Measurements from ENCODE around the gene TRIM42.

DNA sequence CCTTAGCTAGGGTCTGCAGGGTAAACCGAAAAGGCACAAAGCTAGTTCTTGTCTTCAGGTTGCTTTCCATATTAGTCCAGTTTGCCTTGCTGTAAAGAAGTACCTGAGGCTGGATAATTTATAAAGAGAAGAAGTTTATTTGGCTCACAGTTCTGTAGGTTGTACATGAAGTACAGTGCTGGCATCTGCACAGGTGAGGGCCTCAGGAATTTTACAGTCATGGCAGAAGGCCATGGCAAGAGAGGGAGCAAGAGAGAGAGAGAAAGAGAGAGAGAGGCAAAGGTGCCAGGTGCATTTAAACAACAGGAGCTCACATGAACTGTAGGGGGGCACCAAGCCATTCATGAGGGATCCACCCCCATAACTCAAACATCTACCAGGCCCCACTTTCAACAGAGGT lies 26.9 kb downstream of the TRIM42 start:
- TF ChIP-seq, protein P1, sequence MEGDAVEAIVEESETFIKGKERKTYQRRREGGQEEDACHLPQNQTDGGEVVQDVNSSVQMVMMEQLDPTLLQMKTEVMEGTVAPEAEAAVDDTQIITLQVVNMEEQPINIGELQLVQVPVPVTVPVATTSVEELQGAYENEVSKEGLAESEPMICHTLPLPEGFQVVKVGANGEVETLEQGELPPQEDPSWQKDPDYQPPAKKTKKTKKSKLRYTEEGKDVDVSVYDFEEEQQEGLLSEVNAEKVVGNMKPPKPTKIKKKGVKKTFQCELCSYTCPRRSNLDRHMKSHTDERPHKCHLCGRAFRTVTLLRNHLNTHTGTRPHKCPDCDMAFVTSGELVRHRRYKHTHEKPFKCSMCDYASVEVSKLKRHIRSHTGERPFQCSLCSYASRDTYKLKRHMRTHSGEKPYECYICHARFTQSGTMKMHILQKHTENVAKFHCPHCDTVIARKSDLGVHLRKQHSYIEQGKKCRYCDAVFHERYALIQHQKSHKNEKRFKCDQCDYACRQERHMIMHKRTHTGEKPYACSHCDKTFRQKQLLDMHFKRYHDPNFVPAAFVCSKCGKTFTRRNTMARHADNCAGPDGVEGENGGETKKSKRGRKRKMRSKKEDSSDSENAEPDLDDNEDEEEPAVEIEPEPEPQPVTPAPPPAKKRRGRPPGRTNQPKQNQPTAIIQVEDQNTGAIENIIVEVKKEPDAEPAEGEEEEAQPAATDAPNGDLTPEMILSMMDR (IDR thresholded peaks at IDR 0.05), result no peak
- no peak for TF ChIP-seq POLR2A (IDR thresholded peaks at IDR 0.05)

Data from testis (tissue), 2 donors.